ENCODE results near the gene VCAM1.

DNA sequence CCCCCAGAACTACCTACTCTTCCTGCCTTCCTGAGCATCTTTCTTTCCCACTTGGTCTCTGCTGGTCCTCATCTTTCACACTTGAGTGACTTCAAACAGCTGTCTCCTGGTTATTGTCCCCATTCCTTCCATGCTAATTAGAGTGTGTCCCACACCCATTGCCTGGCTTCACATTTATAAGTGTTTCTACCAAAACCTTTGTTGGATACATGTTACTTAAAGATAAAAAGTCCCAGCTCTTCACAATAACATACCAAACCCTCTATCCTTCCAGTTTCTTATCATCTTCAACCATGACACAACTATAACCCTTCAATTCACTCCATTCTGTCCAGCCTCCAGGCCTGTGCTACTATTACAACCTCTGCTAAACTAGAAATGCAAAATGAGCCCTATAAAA is 41.0 kb downstream of the VCAM1 start:
- no peak for TF ChIP-seq SUZ12 (IDR thresholded peaks at IDR 0.05; ENCODE audit: extremely low read depth, insufficient read depth, insufficient read length)
- TF ChIP-seq YY1 (IDR thresholded peaks at IDR 0.05; ENCODE audit: insufficient read depth, insufficient read length), result no peak
